CD14-positive monocyte (primary cell): Measurements from ENCODE around the gene ITGB2. TPM values are rescaled to one million over a fixed set of nuclear protein-coding genes. Genes with fewer than 3 reads are reported as not detected.

Experiments used
- DNase-seq, 3 donors: peaks; one replicate each; pipeline ENCODE4 v3.0.0-alpha.2; 2011 to 2022
- H2AFZ ChIP-seq: 2 replicates; pipeline ENCODE4 v1.6.0; 2012; ENCODE audit warnings: mild to moderate bottlenecking, low read depth, low read length, inconsistent platforms; ENCODE audit not compliant: insufficient read depth, poor library complexity, severe bottlenecking
- H3K27ac ChIP-seq, 2 donors: 1 replicate in 1 of 2; 2 replicates in 1 of 2; pipeline ENCODE4 v1.5.1; 2012 to 2013; ENCODE audit warnings: low read length in 2 of 2, control low read depth in 1 of 2, inconsistent platforms in 1 of 2, low read depth in 1 of 2, mild to moderate bottlenecking in 1 of 2
- H3K27me3 ChIP-seq, 2 donors: one replicate each; pipeline versions ENCODE4 v1.6.0 to v1.6.1; 2011 to 2013; ENCODE audit warnings: low read length in 2 of 2; ENCODE audit not compliant: control insufficient read depth in 2 of 2, insufficient read depth in 2 of 2
- H3K36me3 ChIP-seq, 2 donors: replicated peaks in 1 of 2; 1 replicate in 1 of 2; 2 replicates in 1 of 2; pipeline versions ENCODE4 v1.5.1 to v1.6.1; 2012 to 2013; ENCODE audit warnings: low read length in 2 of 2, control low read depth in 1 of 2, inconsistent platforms in 1 of 2, mild to moderate bottlenecking in 1 of 2; ENCODE audit not compliant: insufficient read depth in 2 of 2, control insufficient read depth in 1 of 2
- H3K4me1 ChIP-seq, 2 donors: 1 replicate in 1 of 2; 2 replicates in 1 of 2; pipeline versions ENCODE4 v1.5.1 to v1.6.1; 2012 to 2013; ENCODE audit warnings: low read length in 2 of 2, control low read depth in 1 of 2, inconsistent platforms in 1 of 2, mild to moderate bottlenecking in 1 of 2, moderate library complexity in 1 of 2; ENCODE audit not compliant: insufficient read depth in 2 of 2, control insufficient read depth in 1 of 2
- H3K4me2 ChIP-seq: replicated peaks from 2 replicates; pipeline ENCODE3; 2012; ENCODE audit warnings: low read length, moderate library complexity, mild to moderate bottlenecking; ENCODE audit not compliant: poor library complexity, severe bottlenecking; ENCODE audit errors: extremely low read depth
- H3K4me3 ChIP-seq, 3 experiments: fragments of 200-600 bp in 1 of 3; sonication (generic) in 1 of 3; replicated peaks in 1 of 3; 1 replicate in 2 of 3; 2 replicates in 1 of 3; pipeline ENCODE4 v1.5.1; 2011 to 2013; ENCODE audit warnings: low read length in 3 of 3, mild to moderate bottlenecking in 3 of 3, control low read depth in 2 of 3, low read depth in 2 of 3, inconsistent platforms in 1 of 3, moderate library complexity in 1 of 3
- H3K79me2 ChIP-seq: 2 replicates; pipeline ENCODE4 v1.6.0; 2012; ENCODE audit warnings: mild to moderate bottlenecking, control low read depth, inconsistent platforms, low read length, moderate library complexity; ENCODE audit not compliant: insufficient read depth
- H3K9ac ChIP-seq: 2 replicates; pipeline ENCODE4 v1.6.0; 2017; ENCODE audit warnings: low read length, mild to moderate bottlenecking; ENCODE audit not compliant: insufficient read depth, poor library complexity, severe bottlenecking
- H3K9me3 ChIP-seq, 2 donors: replicated peaks in 1 of 2; 1 replicate in 1 of 2; 2 replicates in 1 of 2; pipeline versions ENCODE4 v1.5.1 to v1.6.1; 2012 to 2013; ENCODE audit warnings: low read length in 2 of 2, control low read depth in 1 of 2; ENCODE audit not compliant: control insufficient read depth in 1 of 2, insufficient read depth in 1 of 2
- H4K20me1 ChIP-seq: 2 replicates; pipeline ENCODE4 v1.6.0; 2012; ENCODE audit warnings: mild to moderate bottlenecking, low read length, control low read depth, moderate library complexity; ENCODE audit not compliant: insufficient read depth
- H3K27ac Mint-ChIP-seq, 7 donors: one replicate each; pipeline ENCODE4 v1.8.0; 2020; ENCODE audit warnings: mild to moderate bottlenecking in 7 of 7, mixed read lengths in 7 of 7, moderate library complexity in 6 of 7, inconsistent platforms in 2 of 7
- H3K27me3 Mint-ChIP-seq, 3 donors: one replicate each; pipeline ENCODE4 v1.8.0; 2021 to 2022; ENCODE audit warnings: low read depth in 3 of 3, mild to moderate bottlenecking in 3 of 3, mixed read lengths in 3 of 3, moderate library complexity in 3 of 3, inconsistent platforms in 1 of 3
- H3K36me3 Mint-ChIP-seq, 2 donors: one replicate each; pipeline ENCODE4 v1.8.0; 2020; ENCODE audit warnings: mixed read lengths in 2 of 2, inconsistent platforms in 1 of 2, mild to moderate bottlenecking in 1 of 2
- H3K4me1 Mint-ChIP-seq: one replicate; pipeline ENCODE4 v1.8.0; 2020; ENCODE audit warnings: mild to moderate bottlenecking, mixed read lengths
- H3K4me3 Mint-ChIP-seq, 2 donors: one replicate each; pipeline ENCODE4 v1.8.0; 2020; ENCODE audit warnings: mild to moderate bottlenecking in 2 of 2, mixed read lengths in 2 of 2, moderate library complexity in 1 of 2
- H3K9me3 Mint-ChIP-seq, 7 donors: one replicate each; pipeline ENCODE4 v1.8.0; 2020 to 2022; ENCODE audit warnings: mixed read lengths in 7 of 7, mild to moderate bottlenecking in 6 of 7, moderate library complexity in 6 of 7, inconsistent platforms in 2 of 7
- WGBS: methylation state at CpG from one replicate; pipeline ENCODE4 v1.1.5; 2013; ENCODE audit warnings: missing lambda C conversion rate; ENCODE audit not compliant: insufficient coverage; 5-methylcytosine and 5-hydroxymethylcytosine counted together
- intact Hi-C, 2 donors: fragments of 100-400 bp; cut with micrococcal nuclease; formaldehyde crosslinking; loops; one replicate each; pipeline versions ENCODE4 v1.15.0 to v1.15.1; 2023
- polyA plus RNA-seq, 3 donors: library from polyadenylated mRNA; depleted of rRNA in 1 of 3; unstranded in 2 of 3; stranded (reverse) in 1 of 3; fragments of 300-500 nt in 2 of 3; fragments of >200 nt in 1 of 3; fragmentation: Illumina TruSeq in 2 of 3; gene quantifications; 1 replicate in 2 of 3; 2 replicates in 1 of 3; pipeline ENCODE4 v1.2.3, GENCODE V29; 2012 to 2021
- TF ChIP-seq, protein P1 (sequence below): fragments of 200-600 bp; IDR thresholded peaks from one replicate; pipeline ENCODE4 v1.8.0; 2022; ENCODE audit warnings: antibody characterized with exemption, mild to moderate bottlenecking

Gene ITGB2
- polyA plus RNA-seq, 3 donors: 1,470 to 1,628 (median 1,602) TPM

DNA sequence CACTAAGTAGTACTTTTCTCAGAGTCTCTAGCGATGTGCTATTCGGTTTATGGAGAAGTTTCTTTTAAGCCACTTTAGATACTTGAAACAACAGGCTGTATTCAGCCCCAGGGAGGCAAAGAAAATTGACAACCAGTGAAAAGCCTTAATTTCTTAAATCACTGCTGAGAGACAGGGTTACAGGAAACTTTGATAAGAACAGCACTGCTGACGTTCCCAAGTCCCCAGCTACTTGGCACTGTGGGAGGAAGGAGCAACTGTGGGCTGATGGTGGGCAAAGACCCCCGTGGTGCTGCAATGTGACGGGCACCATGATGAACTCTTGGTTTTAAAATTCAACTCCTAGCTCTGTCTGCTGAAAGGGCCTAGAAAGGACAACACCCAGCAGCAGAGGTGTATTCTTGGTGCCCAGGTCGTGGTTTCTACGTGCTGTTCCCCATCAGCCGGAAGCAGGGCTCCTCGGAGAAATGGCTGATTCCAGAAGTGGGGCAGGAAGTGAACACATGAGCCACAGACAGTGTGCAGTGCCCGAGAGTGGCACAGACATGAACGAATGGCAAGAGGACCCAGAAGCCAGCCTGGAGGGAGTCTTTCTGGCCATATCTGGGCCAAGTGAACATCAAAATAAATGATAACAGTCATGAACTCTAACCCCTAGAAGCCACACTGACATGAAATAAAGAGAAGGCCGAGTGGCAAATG is 52.5 kb downstream of the ITGB2 start:
- Mint-ChIP-seq H3K9me3 (peaks cover 0 to 3% (median 0%) of the 10 kb centered on the region in 7 donors), H3K27ac (peak overlapping the region; percentile 8 to 82 (median 70)), H3K27me3 (no peaks in the 10 kb centered on the region), H3K4me1 (peaks cover 84% of the 10 kb centered on the region), H3K36me3 (peaks cover 44 to 46% of the 10 kb centered on the region in 2 donors), H3K4me3 (peak overlapping the region; percentile 56 to 59)
- Histone ChIP-seq H2AFZ (no peak overlapping the region), H3K4me3 (peak overlapping the region in 1 of 3 experiments; percentile 26), H3K27me3 (no peaks in the 10 kb centered on the region), H3K9ac (no peak overlapping the region), H3K36me3 (peaks cover 17 to 36% of the 10 kb centered on the region in 2 donors), H3K27ac (peak overlapping the region; percentile 2 to 50), H3K79me2 (peaks cover 100% of the 10 kb centered on the region), H3K9me3 (no peaks in the 10 kb centered on the region), H4K20me1 (peaks cover 100% of the 10 kb centered on the region), H3K4me2 (peak overlapping the region; percentile 17), H3K4me1 (peaks cover 77 to 80% of the 10 kb centered on the region in 2 donors)
- DNase-seq: peak in 1 of 3 donors; percentile 42
- 19% methylated on average over 9 of the region's 12 CpGs for WGBS
- TF ChIP-seq, protein P1, sequence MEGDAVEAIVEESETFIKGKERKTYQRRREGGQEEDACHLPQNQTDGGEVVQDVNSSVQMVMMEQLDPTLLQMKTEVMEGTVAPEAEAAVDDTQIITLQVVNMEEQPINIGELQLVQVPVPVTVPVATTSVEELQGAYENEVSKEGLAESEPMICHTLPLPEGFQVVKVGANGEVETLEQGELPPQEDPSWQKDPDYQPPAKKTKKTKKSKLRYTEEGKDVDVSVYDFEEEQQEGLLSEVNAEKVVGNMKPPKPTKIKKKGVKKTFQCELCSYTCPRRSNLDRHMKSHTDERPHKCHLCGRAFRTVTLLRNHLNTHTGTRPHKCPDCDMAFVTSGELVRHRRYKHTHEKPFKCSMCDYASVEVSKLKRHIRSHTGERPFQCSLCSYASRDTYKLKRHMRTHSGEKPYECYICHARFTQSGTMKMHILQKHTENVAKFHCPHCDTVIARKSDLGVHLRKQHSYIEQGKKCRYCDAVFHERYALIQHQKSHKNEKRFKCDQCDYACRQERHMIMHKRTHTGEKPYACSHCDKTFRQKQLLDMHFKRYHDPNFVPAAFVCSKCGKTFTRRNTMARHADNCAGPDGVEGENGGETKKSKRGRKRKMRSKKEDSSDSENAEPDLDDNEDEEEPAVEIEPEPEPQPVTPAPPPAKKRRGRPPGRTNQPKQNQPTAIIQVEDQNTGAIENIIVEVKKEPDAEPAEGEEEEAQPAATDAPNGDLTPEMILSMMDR: no peak
- intact Hi-C loops: loop anchor here in 1 of 2 donors (5.0 kb wide), 1 partner anchor 66 kb away; the partner anchor contains the start of gene UBE2G2

DNA sequence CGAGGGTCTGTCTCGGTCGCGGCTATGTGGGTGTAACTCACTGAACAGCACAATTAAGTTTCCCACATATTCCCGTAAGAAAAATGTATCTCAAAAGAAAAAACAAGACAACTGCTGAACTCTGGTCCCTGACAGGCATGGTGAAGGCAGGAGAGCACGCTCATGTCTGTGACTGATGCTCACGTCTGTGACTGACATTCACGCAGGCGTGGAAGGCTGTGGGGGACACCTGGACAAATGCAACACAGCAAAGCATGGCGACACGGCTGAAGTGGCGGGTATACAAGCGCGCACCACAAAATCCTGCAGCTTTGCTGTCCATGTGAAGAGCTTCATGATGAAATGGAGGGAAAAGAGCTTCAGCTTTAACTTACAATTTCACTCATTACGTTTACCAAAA is 53.2 kb downstream of the ITGB2 start:
- peaks cover 100% of the 10 kb centered on the region for H3K79me2 ChIP-seq
- peaks cover 0 to under 1% (median 0%) of the 10 kb centered on the region in 7 donors for H3K9me3 Mint-ChIP-seq

More for the DNA sequence above, 53.2 kb downstream of the ITGB2 start:
- Mint-ChIP-seq H3K4me3 (no peak overlapping the region), H3K27ac (peak overlapping the region in 3 of 7 donors; percentile 15 to 76 (median 56)), H3K27me3 (no peaks in the 10 kb centered on the region), H3K4me1 (peaks cover 82% of the 10 kb centered on the region), H3K36me3 (peaks cover 50% of the 10 kb centered on the region in 2 donors)
- Histone ChIP-seq H3K27ac (no peak overlapping the region), H3K36me3 (peaks cover 18 to 43% of the 10 kb centered on the region in 2 donors), H3K4me1 (peaks cover 74 to 75% of the 10 kb centered on the region in 2 donors), H4K20me1 (peaks cover 100% of the 10 kb centered on the region), H3K9me3 (no peaks in the 10 kb centered on the region), H3K9ac (no peak overlapping the region), H3K4me3 (no peak overlapping the region), H2AFZ (no peak overlapping the region), H3K27me3 (no peaks in the 10 kb centered on the region), H3K4me2 (no peak overlapping the region)
- DNase-seq: no peak
- 94% methylated on average over 8 of the region's 15 CpGs for WGBS
- TF ChIP-seq, protein P1: no peak
- intact Hi-C loops: loop anchor here in 1 of 2 donors (5.0 kb wide), 1 partner anchor 65 kb away; the partner anchor contains the start of gene UBE2G2
